Measurements from ENCODE around the gene KLF7.

KLF7 gene

DNA sequence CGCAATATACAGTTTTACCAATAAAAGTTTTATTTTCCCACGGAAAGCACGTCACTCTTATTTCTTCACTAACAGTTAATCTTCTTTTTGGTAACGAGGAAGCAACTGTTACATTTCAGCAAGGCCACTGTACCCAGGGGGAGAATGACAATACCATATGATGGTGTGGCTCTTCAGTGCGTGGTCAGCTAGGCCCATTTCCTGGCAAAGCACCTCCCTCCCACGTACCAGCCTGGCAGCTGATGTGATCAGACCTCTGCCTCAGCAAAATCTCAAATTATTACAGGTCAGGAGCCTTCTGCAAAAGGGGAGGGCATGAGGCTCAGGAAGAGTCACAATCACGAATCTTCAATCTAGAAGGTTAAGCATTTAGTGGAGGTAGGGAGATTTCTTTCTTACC lies 55.4 kb downstream of the KLF7 start:
- TF ChIP-seq NFIC (IDR thresholded peaks at IDR 0.05) = no peak
- TF ChIP-seq TEAD4 (IDR thresholded peaks at IDR 0.05) = no peak
- TF ChIP-seq TAF1 (IDR thresholded peaks at IDR 0.05; ENCODE audit: low read depth) = no peak
- TF ChIP-seq MAX (IDR thresholded peaks at IDR 0.05) = no peak
- TF ChIP-seq, protein P1, sequence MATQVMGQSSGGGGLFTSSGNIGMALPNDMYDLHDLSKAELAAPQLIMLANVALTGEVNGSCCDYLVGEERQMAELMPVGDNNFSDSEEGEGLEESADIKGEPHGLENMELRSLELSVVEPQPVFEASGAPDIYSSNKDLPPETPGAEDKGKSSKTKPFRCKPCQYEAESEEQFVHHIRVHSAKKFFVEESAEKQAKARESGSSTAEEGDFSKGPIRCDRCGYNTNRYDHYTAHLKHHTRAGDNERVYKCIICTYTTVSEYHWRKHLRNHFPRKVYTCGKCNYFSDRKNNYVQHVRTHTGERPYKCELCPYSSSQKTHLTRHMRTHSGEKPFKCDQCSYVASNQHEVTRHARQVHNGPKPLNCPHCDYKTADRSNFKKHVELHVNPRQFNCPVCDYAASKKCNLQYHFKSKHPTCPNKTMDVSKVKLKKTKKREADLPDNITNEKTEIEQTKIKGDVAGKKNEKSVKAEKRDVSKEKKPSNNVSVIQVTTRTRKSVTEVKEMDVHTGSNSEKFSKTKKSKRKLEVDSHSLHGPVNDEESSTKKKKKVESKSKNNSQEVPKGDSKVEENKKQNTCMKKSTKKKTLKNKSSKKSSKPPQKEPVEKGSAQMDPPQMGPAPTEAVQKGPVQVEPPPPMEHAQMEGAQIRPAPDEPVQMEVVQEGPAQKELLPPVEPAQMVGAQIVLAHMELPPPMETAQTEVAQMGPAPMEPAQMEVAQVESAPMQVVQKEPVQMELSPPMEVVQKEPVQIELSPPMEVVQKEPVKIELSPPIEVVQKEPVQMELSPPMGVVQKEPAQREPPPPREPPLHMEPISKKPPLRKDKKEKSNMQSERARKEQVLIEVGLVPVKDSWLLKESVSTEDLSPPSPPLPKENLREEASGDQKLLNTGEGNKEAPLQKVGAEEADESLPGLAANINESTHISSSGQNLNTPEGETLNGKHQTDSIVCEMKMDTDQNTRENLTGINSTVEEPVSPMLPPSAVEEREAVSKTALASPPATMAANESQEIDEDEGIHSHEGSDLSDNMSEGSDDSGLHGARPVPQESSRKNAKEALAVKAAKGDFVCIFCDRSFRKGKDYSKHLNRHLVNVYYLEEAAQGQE (IDR thresholded peaks at IDR 0.05; ENCODE audit: low read depth) = no peak
- TF ChIP-seq, protein P2, sequence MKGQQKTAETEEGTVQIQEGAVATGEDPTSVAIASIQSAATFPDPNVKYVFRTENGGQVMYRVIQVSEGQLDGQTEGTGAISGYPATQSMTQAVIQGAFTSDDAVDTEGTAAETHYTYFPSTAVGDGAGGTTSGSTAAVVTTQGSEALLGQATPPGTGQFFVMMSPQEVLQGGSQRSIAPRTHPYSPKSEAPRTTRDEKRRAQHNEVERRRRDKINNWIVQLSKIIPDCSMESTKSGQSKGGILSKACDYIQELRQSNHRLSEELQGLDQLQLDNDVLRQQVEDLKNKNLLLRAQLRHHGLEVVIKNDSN (IDR thresholded peaks at IDR 0.05) = no peak
- TF ChIP-seq TCF12 (IDR thresholded peaks at IDR 0.05; ENCODE audit: low read depth) = no peak
- TF ChIP-seq EGR1 (IDR thresholded peaks at IDR 0.05) = no peak
- TF ChIP-seq CREB1 (IDR thresholded peaks at IDR 0.05; ENCODE audit: low read depth) = no peak
- TF ChIP-seq FOXM1 (IDR thresholded peaks at IDR 0.05; ENCODE audit: borderline replicate concordance, low read depth) = no peak
- no peak for TF ChIP-seq RAD21 (IDR thresholded peaks at IDR 0.05; ENCODE audit: low read depth)
- no peak for TF ChIP-seq EP300 (IDR thresholded peaks at IDR 0.05; ENCODE audit: borderline replicate concordance)

- TF ChIP-seq YY1 (IDR thresholded peaks at IDR 0.05; ENCODE audit: low read depth) (no peak), RAD21 (IDR thresholded peaks at IDR 0.05; ENCODE audit: low read depth) (no peak), EP300 (IDR thresholded peaks at IDR 0.05; ENCODE audit: borderline replicate concordance) (no peak), NFIC (IDR thresholded peaks at IDR 0.05) (no peak)
- TF ChIP-seq, protein P2 (IDR thresholded peaks at IDR 0.05) = no peak
Observed at GRCh38 chr2:207109768-207110167, 56.0 kb downstream of the KLF7 start.

- TF ChIP-seq ZBTB7A (IDR thresholded peaks at IDR 0.05; ENCODE audit: low read depth) = no peak
Observed at GRCh38 chr2:207108440-207108839, 57.3 kb downstream of the KLF7 start.

GRCh38 chr2:207107551-207107950 lies 58.2 kb downstream of the KLF7 start:
- TF ChIP-seq CREB1 (IDR thresholded peaks at IDR 0.05; ENCODE audit: low read depth) (no peak), YY1 (IDR thresholded peaks at IDR 0.05; ENCODE audit: low read depth) (no peak), NFIC (IDR thresholded peaks at IDR 0.05) (no peak), TCF12 (IDR thresholded peaks at IDR 0.05; ENCODE audit: low read depth) (no peak), EP300 (IDR thresholded peaks at IDR 0.05; ENCODE audit: borderline replicate concordance) (no peak), RAD21 (IDR thresholded peaks at IDR 0.05; ENCODE audit: low read depth) (no peak), ZBTB7A (IDR thresholded peaks at IDR 0.05; ENCODE audit: low read depth) (no peak), TEAD4 (IDR thresholded peaks at IDR 0.05) (no peak), CEBPB (IDR thresholded peaks at IDR 0.05) (no peak), MAX (IDR thresholded peaks at IDR 0.05) (no peak), TAF1 (IDR thresholded peaks at IDR 0.05; ENCODE audit: low read depth) (no peak), EGR1 (IDR thresholded peaks at IDR 0.05) (no peak), FOXM1 (IDR thresholded peaks at IDR 0.05; ENCODE audit: borderline replicate concordance, low read depth) (no peak)
- TF ChIP-seq, protein P1 (IDR thresholded peaks at IDR 0.05; ENCODE audit: low read depth) = no peak
- TF ChIP-seq, protein P2 (IDR thresholded peaks at IDR 0.05) = no peak

DNA sequence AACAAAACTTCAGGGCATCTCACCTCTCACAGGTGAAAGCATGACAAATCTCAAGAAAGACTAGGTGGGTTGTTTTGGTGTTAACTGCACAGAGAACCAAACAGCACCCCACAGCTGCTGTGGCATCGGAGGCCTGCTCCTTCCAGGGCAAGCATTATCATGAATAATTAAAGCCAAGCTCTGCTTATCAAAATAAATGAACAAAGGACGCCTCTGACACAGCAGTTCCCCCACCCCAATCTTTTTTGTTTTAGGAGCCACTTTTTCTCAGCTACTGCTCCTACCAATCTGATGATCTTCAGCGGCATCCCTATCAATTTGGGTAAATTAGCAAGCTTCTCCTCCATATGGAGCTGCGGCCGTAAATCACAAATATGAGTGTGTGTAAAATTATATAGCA lies 58.6 kb downstream of the KLF7 start:
- TF ChIP-seq MAX (IDR thresholded peaks at IDR 0.05) (no peak), CREB1 (IDR thresholded peaks at IDR 0.05; ENCODE audit: low read depth) (no peak)

DNA sequence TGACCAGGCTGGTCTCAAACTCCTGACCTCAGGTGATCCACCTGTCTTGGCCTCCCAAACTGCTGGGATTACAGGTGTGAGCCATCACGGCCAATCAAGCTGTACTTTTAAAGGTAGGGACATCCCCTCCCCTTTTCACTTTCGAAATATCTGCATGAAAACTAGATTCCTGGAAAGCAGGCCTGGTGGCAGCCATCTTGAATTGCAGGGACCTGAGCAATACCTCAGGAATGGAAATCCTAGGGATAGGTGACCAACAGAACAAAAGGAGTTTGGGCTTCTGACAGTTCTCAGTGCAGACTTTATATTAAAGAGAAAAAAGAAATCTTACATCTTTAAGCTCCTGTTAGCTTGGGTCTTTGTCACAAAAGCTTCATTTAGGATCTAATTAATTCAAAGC lies 62.6 kb downstream of the KLF7 start:
- TF ChIP-seq CREB1 (IDR thresholded peaks at IDR 0.05; ENCODE audit: low read depth) = no peak
- TF ChIP-seq, protein P1 (IDR thresholded peaks at IDR 0.05; ENCODE audit: low read depth) = no peak
- no peak for TF ChIP-seq NFIC (IDR thresholded peaks at IDR 0.05)
- TF ChIP-seq, protein P2 (IDR thresholded peaks at IDR 0.05) = no peak
- TF ChIP-seq EP300 (IDR thresholded peaks at IDR 0.05; ENCODE audit: borderline replicate concordance) = no peak
- TF ChIP-seq CEBPB (IDR thresholded peaks at IDR 0.05) = no peak
- TF ChIP-seq EGR1 (IDR thresholded peaks at IDR 0.05) = no peak
- TF ChIP-seq MAX (IDR thresholded peaks at IDR 0.05) = no peak
- no peak for TF ChIP-seq FOXM1 (IDR thresholded peaks at IDR 0.05; ENCODE audit: borderline replicate concordance, low read depth)
- no peak for TF ChIP-seq TCF12 (IDR thresholded peaks at IDR 0.05; ENCODE audit: low read depth)
- no peak for TF ChIP-seq YY1 (IDR thresholded peaks at IDR 0.05; ENCODE audit: low read depth)

All from Ishikawa (cell line).